Hepatocyte (in vitro differentiated cells): ENCODE measurements around the gene TKT.

Experiments
- EZH2 ChIP-seq: fragments of 200-600 bp; sonication (generic); IDR thresholded peaks from 2 replicates; pipeline ENCODE4 v1.6.1; 2016; ENCODE audit warnings: antibody characterized with exemption, mild to moderate bottlenecking, borderline replicate concordance
- EZH2phosphoT487 ChIP-seq: fragments of 200-600 bp; sonication (generic); IDR thresholded peaks from one replicate; pipeline ENCODE4 v1.6.1; 2018; ENCODE audit warnings: antibody characterized with exemption, mild to moderate bottlenecking, low read depth, moderate library complexity; ENCODE audit not compliant: unreplicated experiment, severe bottlenecking
- TF ChIP-seq, protein P1 (sequence below): fragments of 200-600 bp; sonication (generic); IDR thresholded peaks from 2 replicates; pipeline ENCODE4 v1.5.1; 2016; ENCODE audit warnings: antibody characterized with exemption, mild to moderate bottlenecking; ENCODE audit not compliant: poor library complexity

DNA sequence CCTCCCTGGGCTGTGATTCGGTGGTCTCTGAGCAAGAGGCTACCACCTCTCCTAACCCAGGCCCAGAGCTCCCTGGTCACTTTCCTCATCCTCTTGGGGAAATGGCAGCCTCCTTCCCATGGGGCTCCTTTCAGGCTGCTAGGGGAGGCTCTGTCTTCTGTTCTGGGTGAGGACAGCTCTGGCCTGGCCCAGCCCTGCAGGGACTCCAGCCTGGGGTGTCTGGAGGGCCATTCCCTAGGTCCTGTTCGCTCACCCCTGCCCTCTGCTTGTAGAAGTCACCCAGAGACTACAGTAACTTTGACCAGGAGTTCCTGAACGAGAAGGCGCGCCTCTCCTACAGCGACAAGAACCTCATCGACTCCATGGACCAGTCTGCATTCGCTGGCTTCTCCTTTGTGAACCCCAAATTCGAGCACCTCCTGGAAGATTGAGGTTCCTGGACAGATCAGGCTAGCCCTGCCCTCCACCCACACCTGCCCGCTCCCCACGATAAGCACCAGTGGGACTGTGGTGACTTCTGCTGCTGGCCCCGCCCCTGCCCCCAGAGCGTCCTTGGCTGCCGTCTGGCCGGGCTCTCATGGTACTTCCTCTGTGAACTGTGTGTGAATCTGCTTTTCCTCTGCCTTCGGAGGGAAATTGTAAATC is 63.9 kb downstream of the TKT start:
- TF ChIP-seq, protein P1, sequence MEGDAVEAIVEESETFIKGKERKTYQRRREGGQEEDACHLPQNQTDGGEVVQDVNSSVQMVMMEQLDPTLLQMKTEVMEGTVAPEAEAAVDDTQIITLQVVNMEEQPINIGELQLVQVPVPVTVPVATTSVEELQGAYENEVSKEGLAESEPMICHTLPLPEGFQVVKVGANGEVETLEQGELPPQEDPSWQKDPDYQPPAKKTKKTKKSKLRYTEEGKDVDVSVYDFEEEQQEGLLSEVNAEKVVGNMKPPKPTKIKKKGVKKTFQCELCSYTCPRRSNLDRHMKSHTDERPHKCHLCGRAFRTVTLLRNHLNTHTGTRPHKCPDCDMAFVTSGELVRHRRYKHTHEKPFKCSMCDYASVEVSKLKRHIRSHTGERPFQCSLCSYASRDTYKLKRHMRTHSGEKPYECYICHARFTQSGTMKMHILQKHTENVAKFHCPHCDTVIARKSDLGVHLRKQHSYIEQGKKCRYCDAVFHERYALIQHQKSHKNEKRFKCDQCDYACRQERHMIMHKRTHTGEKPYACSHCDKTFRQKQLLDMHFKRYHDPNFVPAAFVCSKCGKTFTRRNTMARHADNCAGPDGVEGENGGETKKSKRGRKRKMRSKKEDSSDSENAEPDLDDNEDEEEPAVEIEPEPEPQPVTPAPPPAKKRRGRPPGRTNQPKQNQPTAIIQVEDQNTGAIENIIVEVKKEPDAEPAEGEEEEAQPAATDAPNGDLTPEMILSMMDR: no peak
- TF ChIP-seq EZH2 (no peak), EZH2phosphoT487 (no peak)
